CD4-positive, alpha-beta T cell treated with Interleukin-1 beta for 1 hour (primary cell): ENCODE measurements around the gene ENOX1.

Source experiments
- DNase-seq, 2 donors: peaks; one replicate each; pipeline ENCODE4 v3.0.0-alpha.2; 2020 to 2022

The ENOX1 gene

DNA sequence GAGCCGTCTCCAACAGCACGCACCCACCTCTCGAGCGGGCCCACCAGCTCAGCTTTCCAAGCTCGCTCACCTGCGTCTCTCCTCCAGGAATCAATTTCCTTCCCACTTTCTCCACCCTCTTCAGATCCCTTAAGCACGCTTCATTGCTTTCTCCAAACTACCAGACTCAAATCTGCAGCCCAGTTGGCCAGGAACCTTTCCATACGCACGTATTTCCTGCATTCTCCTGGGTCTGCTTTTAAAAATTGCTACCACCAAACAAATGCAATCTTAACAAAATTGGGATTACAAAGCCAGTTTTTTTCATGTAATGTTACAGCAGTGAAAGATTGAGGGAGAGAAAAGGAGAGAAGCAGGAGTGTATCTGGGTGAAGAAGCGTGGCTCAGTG is 1.5 kb downstream of the ENOX1 start:
- no peak for DNase-seq

DNA sequence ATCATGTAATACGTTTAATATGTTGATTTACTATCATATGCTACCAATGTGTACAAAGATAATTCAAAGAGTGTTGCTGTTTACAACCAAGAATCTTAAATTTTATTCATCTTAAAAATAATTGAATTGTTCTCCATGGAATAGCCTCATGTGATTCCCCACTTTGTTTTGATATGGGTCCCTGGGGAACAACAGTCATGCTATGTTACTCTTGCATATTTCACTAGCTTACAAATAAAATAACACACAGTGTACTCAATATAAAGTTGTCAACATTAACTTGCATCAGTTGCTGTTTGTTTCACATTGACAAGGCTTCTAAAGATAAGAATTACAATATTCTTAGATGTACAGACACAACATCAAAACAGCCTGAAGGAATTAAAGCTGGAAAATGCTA is 2.3 kb downstream of the ENOX1 start:
- no peak for DNase-seq

DNA sequence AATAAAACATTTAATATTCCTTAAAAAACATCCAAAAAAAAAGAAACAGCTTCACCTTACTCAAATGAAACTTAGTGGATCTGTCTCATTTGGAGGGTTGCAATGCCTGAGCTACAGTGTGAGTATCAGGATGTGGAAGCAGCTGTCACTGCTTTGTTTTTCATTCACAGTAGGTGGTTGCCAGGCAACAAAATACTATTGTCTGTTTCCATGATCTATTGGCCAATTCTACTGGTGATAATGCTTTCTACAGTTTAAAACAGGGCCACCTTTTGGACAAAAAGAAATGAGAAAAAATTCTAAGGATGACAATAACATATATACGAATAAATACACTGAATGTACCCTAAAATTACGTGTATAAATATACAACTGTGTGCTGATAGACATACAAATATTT is 3.0 kb downstream of the ENOX1 start:
- DNase-seq: peak in 1 of 2 donors; percentile 27

DNA sequence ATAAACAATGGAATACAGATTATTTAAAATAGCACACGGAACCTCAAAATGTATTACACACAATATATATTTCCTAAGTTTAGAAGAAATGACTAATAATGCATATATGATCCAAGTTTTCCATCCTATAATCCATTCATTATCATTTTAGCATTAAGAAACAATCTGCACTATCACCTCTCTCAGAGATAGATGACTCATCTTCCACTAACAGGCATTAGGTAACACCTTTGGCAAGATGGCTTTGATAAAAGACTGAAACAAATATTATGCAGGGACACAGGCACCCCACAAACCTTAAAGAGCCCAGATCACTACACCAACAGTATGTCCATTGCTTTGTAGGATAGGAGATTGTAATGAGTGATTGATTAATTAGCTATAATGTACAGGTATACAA is 4.1 kb downstream of the ENOX1 start:
- DNase-seq: no peak

DNA sequence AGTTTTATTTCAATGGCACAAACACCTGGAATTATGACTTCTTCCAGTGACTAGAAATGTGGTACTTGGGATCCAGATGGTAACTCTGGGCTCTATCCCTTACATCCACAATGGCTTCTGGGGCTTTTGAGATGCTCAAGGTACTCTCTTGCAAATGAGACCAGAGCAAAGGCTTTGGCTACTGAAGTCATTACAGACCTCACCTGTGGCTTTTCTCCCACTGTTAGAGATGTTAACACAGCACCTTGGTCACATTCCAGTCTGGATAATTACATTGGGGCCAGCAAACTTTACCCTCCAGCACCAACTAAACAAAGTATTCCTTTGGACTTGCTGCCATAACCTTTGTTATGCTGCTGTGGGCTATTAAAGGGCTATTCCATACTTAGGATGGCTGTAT is 6.1 kb downstream of the ENOX1 start:
- no peak for DNase-seq

DNA sequence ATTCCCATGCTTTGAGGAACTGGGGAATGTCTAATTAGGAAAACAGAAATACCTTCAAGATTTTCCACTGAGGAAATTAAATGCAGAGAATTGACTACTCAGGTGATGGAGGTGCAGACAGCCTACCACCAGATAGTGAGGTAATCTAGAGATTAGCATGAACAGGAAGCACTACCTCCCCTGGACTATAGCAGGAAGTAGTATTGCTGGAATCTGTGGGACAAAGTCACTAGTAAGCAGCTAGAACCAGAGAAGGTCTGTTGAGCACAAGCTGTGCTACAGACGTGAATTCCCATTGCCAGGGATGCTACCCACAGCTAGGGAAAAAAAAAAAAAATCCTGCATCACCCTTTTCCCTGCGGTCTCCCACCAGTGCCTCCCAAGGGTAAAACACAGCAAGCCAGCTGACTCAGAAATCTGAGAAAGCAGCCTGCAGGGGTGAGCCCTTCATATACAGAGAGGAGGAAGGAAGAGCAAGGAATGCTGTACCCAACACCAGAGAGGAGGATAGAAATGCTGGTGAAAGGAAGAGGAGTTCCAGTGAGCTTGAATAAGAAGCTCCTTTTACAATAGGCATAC is 10.2 kb downstream of the ENOX1 start:
- DNase-seq: no peak

DNA sequence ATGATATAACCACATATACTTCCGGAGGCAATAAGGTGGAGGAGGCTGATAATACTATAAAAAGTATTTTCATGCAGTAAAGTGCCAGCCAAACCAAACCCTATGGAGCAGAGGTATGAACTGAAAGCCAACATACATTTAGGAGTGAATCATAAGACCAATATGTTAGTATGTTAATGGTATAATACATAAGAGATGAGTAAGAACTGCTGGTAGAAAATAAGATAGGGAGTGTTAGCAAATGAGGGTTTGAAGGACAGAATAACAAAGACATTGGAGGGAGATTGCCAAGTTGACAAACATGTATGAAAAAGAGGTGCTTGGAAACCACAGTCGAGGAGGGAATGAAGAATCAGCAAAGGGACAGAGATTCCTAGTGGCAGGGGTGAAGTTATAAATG is 10.8 kb downstream of the ENOX1 start:
- no peak for DNase-seq

DNA sequence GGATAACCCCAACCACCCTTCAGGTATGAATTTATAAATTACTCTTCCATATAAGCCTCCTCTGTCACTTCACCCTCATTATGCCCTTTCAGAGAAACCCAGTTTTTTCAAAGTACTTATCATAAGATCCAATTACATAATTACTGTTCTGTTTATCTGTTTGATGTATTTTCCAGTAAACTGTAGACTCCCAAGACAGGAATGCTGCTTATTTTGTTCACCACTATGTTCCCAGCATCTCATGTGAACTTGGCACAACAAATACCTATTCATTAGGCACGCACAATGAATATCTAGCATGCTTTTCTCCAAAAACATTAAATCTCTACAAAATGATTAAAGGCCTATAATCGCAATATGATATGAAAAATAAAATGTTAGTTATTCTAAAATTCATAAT is 13.2 kb downstream of the ENOX1 start:
- DNase-seq: no peak

DNA sequence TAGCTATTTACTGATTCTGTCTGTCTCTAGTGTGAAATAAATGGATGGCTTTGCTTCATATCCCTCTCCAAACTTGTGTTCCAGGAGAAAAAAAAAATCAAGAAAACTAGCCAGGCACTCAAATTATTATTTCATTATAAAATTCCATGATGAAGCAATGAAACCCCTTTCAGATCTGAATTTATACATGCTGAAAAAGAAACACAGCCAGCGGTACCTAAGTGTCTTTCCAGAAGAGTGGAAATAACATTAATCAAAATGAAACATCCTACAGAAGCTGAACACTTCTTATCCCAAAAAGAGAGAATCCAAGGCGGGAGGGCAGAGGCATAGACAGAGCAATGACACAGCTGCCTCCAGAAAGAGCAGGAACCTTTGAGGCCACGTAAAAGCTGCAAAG is 15.9 kb downstream of the ENOX1 start:
- DNase-seq: no peak

DNA sequence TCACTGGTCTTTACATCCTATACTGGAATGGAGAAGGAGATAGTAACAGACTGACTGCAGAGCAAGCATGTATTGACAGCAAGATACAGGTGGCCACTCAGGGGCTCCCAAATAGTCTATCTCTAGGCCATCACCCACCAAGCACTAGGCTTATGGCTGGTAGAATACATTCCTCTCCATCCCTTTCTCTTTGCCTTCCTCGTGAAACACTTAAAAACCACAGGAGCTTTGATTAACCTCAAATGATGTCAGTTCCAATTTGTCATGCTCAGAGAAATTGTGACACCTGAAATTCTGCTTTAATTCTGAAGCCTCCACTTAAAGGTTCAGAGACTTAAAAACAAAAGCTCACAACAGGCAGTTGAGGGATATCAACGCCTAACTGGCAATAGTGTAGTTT is 17.2 kb downstream of the ENOX1 start:
- DNase-seq: no peak

DNA sequence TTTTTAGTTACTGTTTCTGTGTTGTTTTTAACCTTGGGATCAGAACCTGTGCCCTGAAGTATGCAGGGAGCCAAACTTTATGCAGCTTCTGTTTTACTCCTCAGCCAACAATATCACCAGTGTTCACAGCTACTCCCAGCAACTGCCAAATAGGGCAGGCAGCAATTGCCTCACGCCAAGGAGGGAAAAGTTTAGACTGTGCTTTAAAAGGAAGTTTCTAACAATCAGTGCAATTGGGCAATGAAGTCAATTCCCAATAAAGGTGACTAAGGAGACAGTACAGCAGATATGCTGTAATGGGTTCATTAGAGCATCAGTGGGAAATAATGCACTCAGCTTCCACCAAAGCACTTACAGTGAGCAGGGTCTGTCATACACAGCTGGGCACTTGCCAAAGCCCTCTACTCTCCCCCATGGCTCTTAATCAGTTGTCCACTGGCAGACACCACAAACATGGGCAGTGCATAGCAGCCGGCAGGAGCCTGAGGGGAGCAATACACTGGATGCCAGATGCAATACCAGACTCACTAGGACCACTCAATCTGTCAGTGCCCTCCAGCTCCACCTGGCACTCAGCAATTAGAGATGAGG is 19.3 kb downstream of the ENOX1 start:
- no peak for DNase-seq

DNA sequence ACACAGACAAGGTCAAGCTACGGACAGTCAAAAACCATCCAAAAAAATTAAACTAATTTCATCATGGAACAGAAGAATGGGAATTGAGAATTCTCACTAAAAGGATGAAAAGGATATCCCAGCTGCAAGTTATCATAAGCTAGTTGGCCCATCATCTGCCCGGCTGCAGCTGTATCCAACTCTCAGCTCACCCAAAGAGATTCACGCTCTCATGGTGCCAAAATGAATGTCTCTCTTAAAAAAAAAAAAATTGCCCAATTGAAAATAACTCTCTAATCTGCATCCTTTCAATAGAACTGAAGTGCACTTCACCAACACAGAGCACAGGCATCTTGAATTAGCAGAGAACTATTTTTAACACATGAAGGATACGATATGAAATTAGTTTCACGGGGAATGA is 20.0 kb downstream of the ENOX1 start:
- no peak for DNase-seq

DNA sequence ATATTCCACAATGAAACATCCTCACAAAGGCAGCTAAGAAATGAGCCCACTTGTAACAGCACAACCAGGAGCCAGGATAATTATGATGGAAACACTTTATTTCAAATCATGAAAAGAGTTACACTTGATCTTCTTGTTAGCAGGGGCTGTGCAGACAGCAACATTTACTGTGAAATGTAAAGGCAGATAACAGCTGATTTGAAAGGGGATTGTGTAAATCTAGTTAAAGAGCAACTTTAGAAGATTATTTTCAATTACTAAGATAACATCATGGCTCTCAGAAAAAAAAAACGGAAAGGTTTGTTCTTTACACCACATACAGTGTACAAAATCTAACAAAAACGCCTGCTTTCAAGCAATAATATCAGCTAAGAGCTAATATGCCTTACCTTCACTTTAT is 22.4 kb downstream of the ENOX1 start:
- DNase-seq: no peak

DNA sequence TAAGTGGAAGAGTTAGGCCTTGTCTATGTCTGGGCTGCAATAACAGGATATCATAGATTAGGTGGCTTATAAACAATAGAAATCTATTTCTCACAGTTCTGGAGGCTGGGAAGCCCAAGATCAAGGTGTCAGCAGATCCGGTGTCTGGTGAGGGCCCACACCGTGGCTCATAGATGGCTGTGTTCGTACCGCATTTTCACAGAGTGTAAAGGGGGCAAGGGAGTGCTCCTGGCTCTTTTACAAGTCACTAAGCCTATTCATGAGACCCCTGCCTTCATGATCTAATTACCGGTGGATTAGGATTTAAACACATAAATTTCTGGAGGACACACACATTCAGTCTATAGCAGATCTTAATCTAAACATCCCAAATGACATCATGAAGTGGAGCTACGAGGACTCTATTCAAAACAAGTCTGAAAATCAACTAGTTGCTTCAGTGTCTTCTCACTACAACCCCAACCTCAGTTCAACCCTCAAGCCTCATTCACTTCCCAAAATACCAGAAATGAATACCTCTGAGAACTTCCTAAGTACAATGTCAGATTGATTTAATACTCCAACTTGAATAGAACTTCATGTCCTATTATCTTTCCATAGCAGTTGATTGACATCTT is 23.5 kb downstream of the ENOX1 start:
- no peak for DNase-seq

DNA sequence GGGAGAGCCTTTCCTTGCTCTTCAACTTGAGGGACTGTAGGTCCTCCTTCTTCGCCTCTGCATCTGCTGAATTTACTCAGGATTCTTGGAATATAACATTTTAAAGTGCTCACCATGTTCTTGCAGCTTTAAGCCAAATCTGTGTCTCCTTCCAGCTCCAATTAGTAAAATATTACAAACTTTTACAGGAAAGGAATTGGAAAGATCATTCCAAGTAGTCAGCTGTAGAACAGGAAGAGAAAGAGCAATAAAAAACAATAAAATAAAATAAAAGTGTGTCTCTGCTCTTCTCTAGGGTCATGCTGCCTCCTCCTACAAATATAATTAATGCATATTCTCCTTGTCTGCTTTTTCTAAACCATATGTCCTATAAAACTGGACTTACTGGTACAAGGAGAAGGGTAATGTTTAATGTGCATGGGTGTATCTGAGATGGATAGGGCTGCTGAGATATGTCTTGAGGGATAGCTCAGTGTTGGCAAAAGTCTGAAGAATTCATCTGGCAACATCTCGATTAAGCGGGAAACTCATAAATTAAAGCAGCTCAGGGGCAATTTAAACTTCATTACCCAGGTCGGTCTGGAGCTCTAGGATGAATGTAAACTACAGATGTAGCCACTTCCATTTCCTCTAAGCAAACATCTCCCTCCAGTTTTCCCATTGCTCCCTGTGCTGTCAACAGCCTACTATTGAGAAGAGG is 25.0 kb downstream of the ENOX1 start:
- DNase-seq: no peak

DNA sequence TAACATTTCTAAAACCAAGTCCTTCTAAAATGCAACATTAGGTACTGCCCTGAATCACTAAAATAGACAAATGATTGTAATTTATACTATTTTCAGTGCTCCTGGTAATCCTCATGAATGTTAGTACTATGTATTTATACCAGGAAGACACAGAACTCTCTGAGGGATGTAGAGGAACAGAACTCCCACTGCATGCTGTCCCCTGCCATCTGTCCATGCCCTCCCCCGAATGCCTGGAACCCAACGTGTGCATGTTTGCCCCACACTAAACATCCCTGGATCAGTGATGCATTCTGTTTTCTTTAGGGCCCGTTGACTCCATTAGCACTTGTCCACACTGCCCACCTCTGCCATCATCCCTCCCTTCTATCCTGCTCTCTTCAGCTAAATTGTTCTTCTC is 26.5 kb downstream of the ENOX1 start:
- no peak for DNase-seq

DNA sequence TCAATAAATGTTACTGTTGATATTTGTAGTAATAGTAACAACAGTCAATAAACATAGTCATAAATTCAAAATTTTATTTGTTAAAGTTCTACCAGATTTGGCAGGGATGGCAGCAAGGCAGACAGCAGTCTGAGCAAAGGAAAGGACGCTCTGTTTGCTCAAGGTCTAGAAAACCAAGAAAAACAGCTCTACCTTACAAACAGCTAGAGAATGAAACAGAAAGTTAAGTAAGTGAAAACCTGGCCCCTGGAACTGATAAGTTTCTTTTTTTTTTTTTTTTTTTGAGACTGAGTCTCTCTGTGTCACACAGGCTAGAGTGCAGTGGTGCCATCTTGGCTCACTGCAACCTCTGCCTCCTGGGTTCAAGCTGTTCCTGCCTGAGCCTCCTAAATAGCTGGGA is 27.9 kb downstream of the ENOX1 start:
- no peak for DNase-seq

DNA sequence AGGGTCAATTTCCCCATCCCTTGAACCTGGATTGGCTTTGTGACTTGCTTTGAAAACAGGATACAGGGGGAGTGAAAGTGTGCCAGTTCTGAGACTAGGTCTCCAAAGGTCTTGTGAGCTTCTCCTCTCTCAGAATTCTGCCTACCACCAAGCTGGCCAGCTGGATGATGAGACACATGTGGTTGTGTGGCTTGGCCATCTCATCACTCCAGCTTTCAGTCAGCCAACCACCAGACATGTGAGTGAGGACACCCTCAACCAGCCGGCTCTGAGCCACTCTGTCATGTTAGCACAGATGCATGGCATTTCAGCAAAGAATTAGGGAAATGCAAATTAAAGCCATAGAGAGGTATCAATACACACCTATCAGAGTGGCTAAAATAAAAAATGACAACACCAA is 29.5 kb downstream of the ENOX1 start:
- no peak for DNase-seq

DNA sequence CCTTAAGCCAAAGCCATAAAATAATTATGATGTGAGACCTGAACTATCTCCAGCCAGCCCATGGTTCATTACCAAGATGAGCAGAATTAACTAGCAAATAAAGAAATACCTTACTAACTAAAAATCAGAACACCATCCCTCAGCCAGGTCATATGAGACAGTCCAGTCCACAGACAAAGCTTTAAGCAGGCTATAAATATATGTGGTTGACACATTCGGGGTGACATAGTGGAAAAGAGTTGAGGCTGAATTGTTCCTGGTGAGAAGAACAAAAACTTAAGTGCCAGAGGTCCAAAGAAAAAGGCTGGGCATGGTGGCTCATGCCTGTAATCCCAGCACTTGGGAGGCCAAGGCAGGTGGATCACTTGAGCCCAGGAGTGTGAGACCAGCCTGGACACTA is 30.9 kb downstream of the ENOX1 start:
- DNase-seq: no peak

DNA sequence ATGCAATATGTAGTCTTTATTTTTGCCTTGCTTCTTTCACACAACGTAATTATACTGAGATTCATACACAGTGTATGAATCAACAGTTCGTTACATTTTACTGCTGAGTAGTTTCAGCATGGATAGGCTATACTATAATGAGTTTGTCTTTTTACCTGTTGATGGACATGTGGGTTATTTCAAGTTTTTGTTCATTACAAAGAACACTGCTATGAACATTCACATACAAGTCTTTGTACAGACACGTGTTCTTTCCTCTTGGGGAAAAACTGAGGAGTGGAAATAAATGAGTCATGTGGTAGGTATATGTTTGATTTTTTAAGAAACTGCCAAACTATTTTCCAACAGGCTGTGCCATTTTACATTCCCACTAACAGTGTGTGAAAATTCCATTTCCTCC is 35.1 kb downstream of the ENOX1 start:
- no peak for DNase-seq

DNA sequence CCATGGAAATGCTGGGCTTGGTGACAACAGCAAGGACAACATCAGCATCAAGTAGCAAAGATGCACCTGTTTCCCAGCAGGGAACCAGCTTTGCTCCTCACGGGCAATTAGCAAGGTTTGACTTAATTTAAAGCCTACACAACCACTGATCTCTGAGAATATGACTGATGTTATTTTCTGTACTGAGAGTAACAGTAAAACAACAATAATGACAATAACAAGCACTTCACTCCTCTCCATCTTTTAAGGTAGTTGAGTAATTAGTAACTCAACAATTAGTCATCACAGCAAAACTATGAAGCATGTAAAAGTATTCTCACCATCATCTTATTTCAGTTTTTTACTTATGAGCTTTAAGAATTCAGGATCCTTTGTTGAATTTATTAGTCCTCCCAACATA is 37.3 kb downstream of the ENOX1 start:
- DNase-seq: no peak

DNA sequence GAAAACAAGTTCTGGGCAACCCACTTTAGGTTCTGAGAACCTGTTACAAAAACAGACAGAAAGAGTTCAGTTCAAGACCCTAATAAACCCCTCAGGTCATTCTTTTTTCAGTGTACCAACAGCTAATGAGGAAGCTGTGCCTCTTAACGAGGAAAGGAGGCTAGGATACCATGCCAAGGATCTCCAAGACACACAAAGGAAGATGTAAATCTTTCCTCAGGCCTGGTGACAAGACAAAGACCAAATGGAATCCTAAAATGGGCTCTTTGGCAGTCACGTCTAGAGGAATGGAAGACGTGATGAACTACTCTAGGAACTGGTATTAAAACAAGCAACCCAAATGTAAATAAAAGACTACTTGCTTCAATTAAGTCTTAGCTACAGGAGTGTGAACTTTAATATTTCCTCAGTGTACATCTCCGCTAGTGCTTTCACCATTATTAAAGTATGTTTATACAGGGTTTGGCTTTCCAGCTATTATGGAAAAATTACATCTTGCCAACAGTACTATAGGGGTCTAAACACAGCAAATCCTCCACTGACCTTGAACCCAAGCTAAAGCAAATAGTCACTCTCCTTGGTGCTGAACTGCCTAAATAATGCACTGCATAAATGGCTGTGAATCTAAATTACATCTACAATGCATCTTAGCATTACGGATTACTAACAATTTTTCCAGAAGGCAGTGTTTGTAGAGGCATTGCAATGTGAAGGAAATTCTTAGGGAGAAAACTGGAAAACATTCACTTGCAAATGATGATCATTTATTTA is 42.3 kb downstream of the ENOX1 start:
- no peak for DNase-seq

DNA sequence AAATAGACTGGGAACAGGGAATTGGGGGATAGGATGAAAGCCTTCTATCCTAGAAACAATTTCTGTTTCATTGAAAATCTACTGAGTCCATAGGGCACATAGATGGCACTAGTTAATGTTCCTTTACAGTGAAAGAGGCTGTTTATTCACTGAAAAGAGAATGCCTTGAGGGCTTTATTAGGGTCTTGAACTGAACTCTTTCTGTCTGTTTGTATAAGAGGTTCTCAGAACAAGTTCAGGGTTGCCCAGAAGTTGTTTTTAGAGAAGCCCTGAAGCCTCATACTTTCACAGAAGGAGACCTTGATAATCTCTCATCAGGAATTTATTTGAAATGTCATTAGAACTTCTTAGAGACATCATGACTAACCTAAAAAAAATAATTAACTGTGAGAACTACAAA is 43.9 kb downstream of the ENOX1 start:
- no peak for DNase-seq
